Cardiac fibroblast (primary cell): ENCODE results near the gene PEX11G.
A peak's percentile ranks its signal among the peaks of the same experiment; 100 is the strongest.

Source experiments
- DNase-seq, 2 donors: peaks; one replicate each; pipeline versions ENCODE4 v3.0.0 to v3.0.0-alpha.2; 2010; ENCODE audit warnings: low read depth in 2 of 2
- H3K4me3 ChIP-seq, 2 donors: replicated peaks in 1 of 2; 1 replicate in 1 of 2; 2 replicates in 1 of 2; pipeline ENCODE4 v1.5.1; 2011; ENCODE audit warnings: low read depth in 2 of 2, low read length in 2 of 2, mild to moderate bottlenecking in 2 of 2, moderate library complexity in 1 of 2
- CTCF ChIP-seq: IDR thresholded peaks from one replicate; pipeline ENCODE4 v1.5.1; 2011; ENCODE audit warnings: low read depth, mild to moderate bottlenecking, low read length, inconsistent platforms

PEX11G gene

GRCh38 chr19:7521551-7522071, 32.8 kb upstream of the PEX11G start:
- peak overlapping the region; percentile 77 to 83 for H3K4me3 ChIP-seq
- DNase-seq, result no peak
- TF ChIP-seq CTCF, result no peak

GRCh38 chr19:7520131-7521051, 31.6 kb upstream of the PEX11G start:
- H3K4me3 ChIP-seq, result no peak overlapping the region
- TF ChIP-seq CTCF, result no peak
- no peak for DNase-seq

- H3K4me3 ChIP-seq, result no peak overlapping the region
- no peak for DNase-seq
- TF ChIP-seq CTCF, result no peak
Observed at GRCh38 chr19:7519361-7520130, 30.7 kb upstream of the PEX11G start.

GRCh38 chr19:7516878-7517277, 28.0 kb upstream of the PEX11G start:
- TF ChIP-seq CTCF, result no peak
- peak overlapping the region; percentile 68 to 84 for H3K4me3 ChIP-seq
- no peak for DNase-seq

- peak overlapping the region; percentile 68 to 84 for H3K4me3 ChIP-seq
- TF ChIP-seq CTCF, result no peak
- no peak for DNase-seq
Observed at GRCh38 chr19:7516333-7516732, 27.5 kb upstream of the PEX11G start.

- peak; percentile 60 to 79 for DNase-seq
- H3K4me3 ChIP-seq, result peak within 1 kb of the TSS; percentile 68 to 84
- no peak for TF ChIP-seq CTCF
Observed at GRCh38 chr19:7515645-7516151, 26.9 kb upstream of the PEX11G start, which contains the start of gene ZNF358. Gene ZNF358 (plus strand): TSS chr19:7516103. CDS start chr19:7519243, 3,140 bp downstream.
